H9 (cell line): ENCODE results near the gene DNER. TPM values are rescaled to one million over a fixed set of nuclear protein-coding genes. Genes with fewer than 3 reads are reported as not detected.

Source experiments
- DNase-seq: peaks from one replicate; pipeline ENCODE4 v3.0.0-alpha.2; 2017
- H2AFZ ChIP-seq: one replicate; pipeline ENCODE4 v1.6.1; 2013; ENCODE audit warnings: mild to moderate bottlenecking, low read length, control low read depth, moderate library complexity
- H2AK5ac ChIP-seq: 2 replicates; pipeline ENCODE4 v1.6.1; 2013; ENCODE audit warnings: low read length, control low read depth, mixed read lengths; ENCODE audit not compliant: insufficient read length
- H2BK120ac ChIP-seq: one replicate; pipeline ENCODE4 v1.6.1; 2013; ENCODE audit warnings: low read depth, mild to moderate bottlenecking, low read length, control low read depth, inconsistent platforms; ENCODE audit not compliant: poor library complexity, severe bottlenecking
- H2BK12ac ChIP-seq: 2 replicates; pipeline ENCODE4 v1.6.1; 2013; ENCODE audit warnings: low read length, control low read depth, mixed read lengths, low read depth; ENCODE audit not compliant: insufficient read length
- H2BK15ac ChIP-seq: 2 replicates; pipeline ENCODE4 v1.6.1; 2013; ENCODE audit warnings: low read depth, low read length, control low read depth
- H2BK20ac ChIP-seq: one replicate; pipeline ENCODE4 v1.6.1; 2013; ENCODE audit warnings: low read depth, mild to moderate bottlenecking, low read length, control low read depth, inconsistent platforms; ENCODE audit not compliant: poor library complexity, severe bottlenecking
- H2BK5ac ChIP-seq: 2 replicates; pipeline ENCODE4 v1.6.1; 2013; ENCODE audit warnings: low read length, control low read depth, mixed read lengths; ENCODE audit not compliant: insufficient read length
- H3K14ac ChIP-seq: 2 replicates; pipeline ENCODE4 v1.6.1; 2013; ENCODE audit warnings: low read length, control low read depth; ENCODE audit not compliant: insufficient read depth
- H3K18ac ChIP-seq: 2 replicates; pipeline ENCODE4 v1.6.1; 2013; ENCODE audit warnings: low read depth, mild to moderate bottlenecking, mixed read lengths, low read length, control low read depth; ENCODE audit not compliant: insufficient read length
- H3K23ac ChIP-seq: 2 replicates; pipeline ENCODE4 v1.6.1; 2013; ENCODE audit warnings: low read length, control low read depth, mixed read lengths, low read depth; ENCODE audit not compliant: insufficient read length
- H3K23me2 ChIP-seq: 2 replicates; pipeline ENCODE4 v1.6.1; 2013; ENCODE audit warnings: low read depth, mild to moderate bottlenecking, mixed read lengths, low read length, control low read depth; ENCODE audit not compliant: insufficient read length, poor library complexity, severe bottlenecking
- H3K27ac ChIP-seq: 2 replicates; pipeline ENCODE4 v1.5.1; 2013; ENCODE audit warnings: low read length, control low read depth, mixed read lengths, low read depth; ENCODE audit not compliant: insufficient read length
- H3K27me3 ChIP-seq: 2 replicates; pipeline ENCODE4 v1.6.1; 2013; ENCODE audit warnings: low read length, control low read depth, inconsistent platforms; ENCODE audit not compliant: insufficient read depth
- H3K4ac ChIP-seq: 2 replicates; pipeline ENCODE4 v1.6.1; 2013; ENCODE audit warnings: low read depth, mild to moderate bottlenecking, control low read depth, inconsistent platforms, low read length, moderate library complexity
- H3K4me1 ChIP-seq: 2 replicates; pipeline ENCODE4 v1.6.1; 2013; ENCODE audit warnings: low read length, control low read depth, inconsistent platforms; ENCODE audit not compliant: insufficient read depth
- H3K4me2 ChIP-seq: 2 replicates; pipeline ENCODE4 v1.6.1; 2013; ENCODE audit warnings: low read length, control low read depth, mixed read lengths; ENCODE audit not compliant: insufficient read length, insufficient read depth
- H3K56ac ChIP-seq: 2 replicates; pipeline ENCODE4 v1.6.1; 2013; ENCODE audit warnings: low read depth, mild to moderate bottlenecking, mixed read lengths, low read length, control low read depth; ENCODE audit not compliant: insufficient read length
- H3K79me1 ChIP-seq: 2 replicates; pipeline ENCODE4 v1.6.1; 2013; ENCODE audit warnings: low read depth, mild to moderate bottlenecking, moderate library complexity, low read length, control low read depth, inconsistent platforms; ENCODE audit not compliant: insufficient read depth, poor library complexity, severe bottlenecking
- H3K79me2 ChIP-seq: 2 replicates; pipeline ENCODE4 v1.6.1; 2013; ENCODE audit warnings: low read length, control low read depth, inconsistent platforms; ENCODE audit not compliant: insufficient read depth
- H3K9ac ChIP-seq: 2 replicates; pipeline ENCODE4 v1.6.1; 2013; ENCODE audit warnings: low read length, control low read depth, mixed read lengths; ENCODE audit not compliant: insufficient read length; ENCODE audit errors: extremely low read depth
- H3K9me3 ChIP-seq: one replicate; pipeline ENCODE4 v1.6.1; 2013; ENCODE audit warnings: low read depth, low read length, inconsistent platforms; ENCODE audit not compliant: control insufficient read depth
- H3T11ph ChIP-seq: one replicate; pipeline ENCODE4 v1.6.1; 2013; ENCODE audit warnings: mild to moderate bottlenecking, low read length, control low read depth, inconsistent platforms
- H4K20me1 ChIP-seq: one replicate; pipeline ENCODE4 v1.6.1; 2013; ENCODE audit not compliant: control insufficient read depth, insufficient read length, insufficient read depth
- H4K5ac ChIP-seq: 2 replicates; pipeline ENCODE4 v1.6.1; 2013; ENCODE audit warnings: low read depth, mild to moderate bottlenecking, mixed read lengths, low read length, control low read depth; ENCODE audit not compliant: insufficient read length
- H4K8ac ChIP-seq: replicated peaks from 2 replicates; pipeline ENCODE4 v1.6.1; 2013; ENCODE audit warnings: low read length, control low read depth, mixed read lengths, low read depth; ENCODE audit not compliant: insufficient read length
- H4K91ac ChIP-seq: 2 replicates; pipeline ENCODE4 v1.6.1; 2013; ENCODE audit warnings: low read depth, mild to moderate bottlenecking, moderate library complexity, mixed read lengths, low read length, control low read depth; ENCODE audit not compliant: insufficient read length
- H3K27ac Mint-ChIP-seq, 3 experiments: 2 replicates in 2 of 3; 3 replicates in 1 of 3; pipeline ENCODE4 v1.8.0; 2020 to 2021; ENCODE audit warnings: mixed read lengths in 3 of 3, mild to moderate bottlenecking in 1 of 3, moderate library complexity in 1 of 3
- H3K27me3 Mint-ChIP-seq: 2 replicates; pipeline ENCODE4 v1.8.0; 2021; ENCODE audit warnings: low read depth, mild to moderate bottlenecking, moderate library complexity, mixed read lengths
- H3K36me3 Mint-ChIP-seq, 3 experiments: 2 replicates in 2 of 3; 3 replicates in 1 of 3; pipeline ENCODE4 v1.8.0; 2020 to 2021; ENCODE audit warnings: low read depth in 3 of 3, mixed read lengths in 3 of 3; ENCODE audit not compliant: insufficient read depth in 1 of 3
- H3K4me1 Mint-ChIP-seq, 2 experiments: 2 replicates each; pipeline ENCODE4 v1.8.0; 2020; ENCODE audit warnings: mixed read lengths in 2 of 2
- H3K4me3 Mint-ChIP-seq, 2 experiments: 2 replicates in 1 of 2; 3 replicates in 1 of 2; pipeline ENCODE4 v1.8.0; 2020 to 2021; ENCODE audit warnings: mild to moderate bottlenecking in 2 of 2, mixed read lengths in 2 of 2, moderate library complexity in 1 of 2
- H3K9me3 Mint-ChIP-seq, 2 experiments: 2 replicates in 1 of 2; 3 replicates in 1 of 2; pipeline ENCODE4 v1.8.0; 2020; ENCODE audit warnings: mild to moderate bottlenecking in 2 of 2, mixed read lengths in 2 of 2, moderate library complexity in 1 of 2
- CTCF ChIP-seq: fragments of 200-600 bp; sonication (generic); conservative IDR thresholded peaks from 3 replicates; pipeline ENCODE4 v1.8.0; 2021; ENCODE audit warnings: antibody characterized with exemption, mild to moderate bottlenecking
- WGBS: extraction: QIAGEN DNeasy Blood & Tissue Kit; methylation state at CpG from one replicate; pipeline ENCODE4 v1.1.7; 2013; ENCODE audit warnings: missing lambda C conversion rate, low lambda C conversion rate, mixed read lengths; ENCODE audit not compliant: insufficient read length; ENCODE audit errors: extremely low coverage; 5-methylcytosine and 5-hydroxymethylcytosine counted together
- total RNA-seq: library from RNA; stranded (reverse); gene quantifications from 2 replicates; pipeline ENCODE4 v1.2.1, GENCODE V29; 2021

Gene DNER
- total RNA-seq, 1 experiment from 2014 or later: 1.0 TPM

DNA sequence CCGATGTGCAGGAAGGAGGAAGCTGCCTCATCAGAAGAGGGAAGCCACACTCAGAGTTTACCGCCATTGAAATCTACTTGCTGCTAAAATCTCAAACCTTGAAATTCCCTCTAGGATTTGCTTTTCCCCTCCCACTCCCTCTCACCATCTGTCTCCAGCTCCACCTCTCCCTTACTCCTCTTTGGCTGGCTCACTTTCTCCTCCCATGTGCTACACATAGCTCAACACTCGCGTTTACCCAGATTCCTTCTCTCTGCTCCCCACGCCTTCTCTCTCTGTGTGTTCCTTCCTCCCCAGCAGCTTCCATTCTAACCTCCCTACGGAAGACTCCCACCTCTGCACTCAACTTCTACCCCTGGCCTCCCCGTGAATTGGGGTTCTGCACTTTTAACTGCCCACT is 143.1 kb downstream of the DNER start:
- Histone ChIP-seq H3K79me2 (no peaks in the 10 kb centered on the region; the same call in 1 of the 2 replicates), H3T11ph (no peak overlapping the region), H3K79me1 (no peaks in the 10 kb centered on the region), H3K14ac (no peak overlapping the region), H3K9ac (no peak overlapping the region), H2AFZ (no peak overlapping the region), H3K23me2 (no peaks in the 10 kb centered on the region), H4K20me1 (no peaks in the 10 kb centered on the region), H2BK12ac (no peak overlapping the region), H4K8ac (no peak overlapping the region), H2BK5ac (no peak overlapping the region), H3K4ac (no peak overlapping the region), H3K23ac (no peak overlapping the region), H4K91ac (no peak overlapping the region), H2BK120ac (no peak overlapping the region), H3K27me3 (no peaks in the 10 kb centered on the region), H2AK5ac (no peak overlapping the region), H3K27ac (no peak overlapping the region), H2BK15ac (no peak overlapping the region), H3K9me3 (no peaks in the 10 kb centered on the region), H2BK20ac (no peak overlapping the region), H3K56ac (no peak overlapping the region), H3K4me2 (no peak overlapping the region), H4K5ac (no peak overlapping the region), H3K18ac (peak overlapping the region; percentile 35), H3K4me1 (no peaks in the 10 kb centered on the region)
- Mint-ChIP-seq H3K4me3 (no peak overlapping the region), H3K27ac (no peak overlapping the region), H3K27me3 (no peaks in the 10 kb centered on the region), H3K9me3 (no peaks in the 10 kb centered on the region), H3K36me3 (no peaks in the 10 kb centered on the region), H3K4me1 (no peaks in the 10 kb centered on the region; a peak in 1 of 4 replicates)
- no peak for DNase-seq
- no peak for TF ChIP-seq CTCF
- WGBS: no CpG with 5 or more reads among the region's 7 CpGs
